Activated CD4-positive, alpha-beta T cell treated with anti-CD3 and anti-CD28 coated beads, Interleukin-2, amount 50 U/mL, for 16 hours (primary cell): ENCODE measurements around the gene KRTAP19-8.

Experiments used
- DNase-seq: peaks from one replicate; pipeline ENCODE4 v3.0.0-alpha.2; 2020

The KRTAP19-8 gene, protein sequence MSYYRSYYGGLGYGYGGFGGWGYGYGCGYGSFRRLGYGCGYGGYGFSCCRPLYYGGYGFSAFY

GRCh38 chr21:31038376-31038775 is at the start of gene KRTAP19-8:
Gene KRTAP19-8 (minus strand): TSS chr21:31038476. CDS start chr21:31038443, 33 bp downstream.
- DNase-seq, result no peak

GRCh38 chr21:31087639-31088473 is 49.6 kb upstream of the KRTAP19-8 start:
- DNase-seq, result no peak

GRCh38 chr21:31084689-31085088 is 46.4 kb upstream of the KRTAP19-8 start:
- no peak for DNase-seq

DNA sequence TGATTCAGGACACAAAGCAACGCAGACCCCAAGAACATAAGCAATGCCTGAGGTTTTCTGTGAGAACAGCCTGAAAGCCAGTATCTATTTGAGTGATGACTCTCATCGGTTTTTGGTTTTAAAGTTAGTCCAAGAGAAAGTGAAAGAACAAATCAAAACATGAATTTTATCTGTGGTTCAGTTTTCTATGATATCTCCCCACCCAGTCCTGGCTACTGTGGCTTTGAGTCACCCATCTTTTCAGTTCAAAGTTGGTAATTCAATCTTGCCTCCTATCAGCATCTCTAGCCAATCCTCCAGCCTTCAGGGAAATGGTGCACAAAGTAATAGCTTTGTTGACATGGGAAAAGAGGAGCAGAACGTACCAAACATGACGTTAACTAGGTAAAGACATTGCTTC is 40.5 kb upstream of the KRTAP19-8 start:
- peak; percentile 70 for DNase-seq

DNA sequence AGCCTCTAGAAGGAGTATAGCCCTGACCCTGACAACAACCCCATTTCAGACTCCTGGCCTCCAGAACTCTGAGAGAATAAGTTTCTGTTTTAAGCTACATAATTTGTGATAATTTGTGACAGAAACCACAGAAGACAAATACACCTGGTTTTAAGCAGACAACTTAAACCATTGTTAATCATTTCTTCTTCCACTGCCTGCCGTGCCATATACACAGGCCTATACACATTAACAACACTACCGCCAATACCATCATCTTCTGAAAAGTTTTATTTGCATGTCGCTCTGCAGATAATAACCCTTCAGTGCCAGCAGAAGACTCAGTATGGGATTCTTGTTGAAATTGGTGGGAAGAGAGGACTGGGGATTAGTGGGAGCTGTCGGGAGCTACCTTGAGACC is 39.9 kb upstream of the KRTAP19-8 start:
- DNase-seq, result no peak

DNA sequence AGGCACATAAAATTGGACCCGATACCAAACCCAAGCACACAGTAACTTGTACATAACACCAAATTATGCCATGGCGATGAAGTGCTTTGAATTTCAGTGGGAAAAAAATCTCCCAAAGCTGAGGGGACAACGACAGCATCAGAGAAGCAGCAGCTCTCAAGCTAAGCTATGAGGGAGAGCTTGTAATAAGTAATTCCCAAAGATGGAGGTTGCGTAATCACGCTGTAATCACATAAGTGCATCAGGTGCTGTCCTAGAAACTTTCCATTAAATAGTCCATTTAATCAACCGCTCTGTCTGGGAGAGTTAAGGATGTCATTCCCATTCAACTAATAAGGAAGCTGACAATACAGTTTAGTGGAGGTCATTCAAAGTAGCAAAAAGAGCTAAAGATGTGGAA is 37.6 kb upstream of the KRTAP19-8 start:
- no peak for DNase-seq

DNA sequence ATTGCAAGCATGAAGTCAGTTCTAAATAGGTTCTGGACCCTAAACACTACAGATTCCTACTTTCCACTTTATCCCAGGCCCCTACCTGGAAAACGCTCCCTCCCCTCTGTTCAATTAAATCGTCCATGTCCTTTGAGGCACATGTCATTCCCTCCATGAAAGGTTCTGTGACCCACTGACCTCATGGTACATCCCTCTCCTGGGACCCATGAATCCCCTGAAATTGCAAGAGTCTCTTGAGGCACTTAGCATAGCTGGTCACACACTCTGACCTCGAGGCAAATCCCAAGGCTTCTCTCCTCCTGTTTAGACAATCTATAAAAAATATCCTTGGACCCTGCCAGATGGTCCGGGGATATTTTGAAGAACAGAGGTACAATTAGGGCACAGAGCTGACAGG is 34.3 kb upstream of the KRTAP19-8 start:
- no peak for DNase-seq

DNA sequence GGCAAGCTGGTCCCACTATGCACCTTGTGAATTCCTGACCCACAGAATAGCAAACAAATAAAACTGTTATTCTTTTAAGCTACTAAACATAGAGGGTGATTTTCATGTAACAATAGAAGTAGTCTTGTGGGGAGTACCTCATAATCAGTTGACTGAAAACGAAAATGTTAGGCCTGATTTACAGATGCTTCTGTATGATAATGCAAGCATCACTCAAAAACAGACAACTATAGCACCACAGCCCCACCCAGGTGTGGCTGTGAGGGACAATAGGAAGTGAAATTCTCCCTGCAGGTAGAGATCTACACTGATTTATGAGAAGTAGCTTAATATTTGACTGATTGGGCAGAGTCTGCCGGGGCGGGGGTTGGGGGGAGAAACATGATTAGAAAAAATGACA is 26.5 kb upstream of the KRTAP19-8 start:
- DNase-seq, result peak; percentile 39

DNA sequence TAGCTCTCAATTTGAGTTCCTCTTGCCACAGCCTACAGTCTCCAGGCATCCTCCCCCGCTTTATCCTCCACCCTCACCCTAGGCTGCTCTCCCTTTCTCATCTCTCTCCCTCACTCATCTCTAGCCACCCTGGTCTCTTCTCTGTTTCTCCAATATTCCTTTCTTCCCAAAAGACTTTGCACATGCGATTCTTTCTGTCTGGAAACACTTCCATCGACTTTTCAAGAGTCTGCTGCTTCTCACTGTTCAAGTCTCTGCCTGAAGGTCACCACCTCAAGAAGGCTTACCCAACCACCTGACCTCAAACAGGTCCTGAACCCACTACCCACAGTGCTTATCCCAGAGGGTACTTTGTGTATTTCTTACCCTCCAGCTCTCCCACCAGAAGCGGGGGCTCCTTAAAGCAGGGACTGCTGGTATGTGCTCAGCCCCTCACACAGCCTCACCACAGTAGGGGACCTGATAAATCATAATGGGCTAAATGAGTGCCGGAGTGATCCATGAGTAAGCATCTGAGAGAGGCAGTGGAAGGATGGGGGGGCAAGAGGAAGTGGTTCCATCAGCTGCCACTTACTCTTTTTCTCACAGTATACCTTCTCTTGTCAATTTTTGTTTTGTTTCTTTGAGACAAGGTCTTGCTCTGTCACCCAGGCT is 14.3 kb upstream of the KRTAP19-8 start:
- DNase-seq, result no peak

DNA sequence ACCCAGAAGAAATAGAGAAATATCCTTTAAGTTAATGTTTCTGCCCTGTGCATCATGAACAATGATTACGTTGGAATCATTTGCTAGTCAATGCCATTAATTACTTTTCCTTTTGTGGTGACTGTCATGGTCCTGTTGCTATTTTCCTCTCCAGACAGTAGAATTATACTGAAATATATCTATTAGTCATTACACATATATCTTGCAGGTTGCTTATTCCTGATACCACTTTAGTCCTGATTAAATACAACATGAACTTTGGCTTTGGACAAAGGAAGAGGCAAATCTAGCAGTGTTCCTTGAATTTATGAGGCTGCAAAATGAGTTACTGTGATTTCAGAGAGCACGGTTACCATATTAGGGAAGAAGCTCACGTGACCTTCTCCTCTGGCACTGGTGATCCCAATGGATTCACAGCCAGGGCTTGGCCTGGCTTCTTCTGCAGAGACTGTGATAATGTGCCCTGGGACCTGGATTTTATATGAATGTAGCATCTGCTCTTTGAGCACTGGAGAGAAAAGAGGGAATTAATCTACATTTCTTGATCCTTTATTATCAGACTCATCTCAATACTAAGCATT is 12.4 kb upstream of the KRTAP19-8 start:
- no peak for DNase-seq

DNA sequence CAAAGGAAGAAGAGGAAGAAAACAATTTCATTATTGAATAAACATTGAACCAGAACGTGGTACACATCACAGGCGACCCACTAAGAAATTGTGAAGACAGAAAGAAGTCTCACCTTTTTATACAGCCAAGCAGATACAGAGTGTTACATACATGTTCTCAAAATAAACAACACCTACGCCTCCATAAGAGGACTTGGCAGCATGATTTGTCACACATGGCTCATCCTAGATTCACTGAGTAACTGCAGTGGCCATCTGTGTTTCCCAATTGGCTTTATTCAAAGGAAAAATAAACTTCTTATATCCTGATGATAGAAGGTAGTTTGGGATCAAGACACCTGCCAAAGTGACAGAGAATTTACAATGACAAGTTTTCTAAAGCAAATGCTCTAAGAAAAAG is 7.6 kb upstream of the KRTAP19-8 start:
- no peak for DNase-seq

- no peak for DNase-seq
Measured at GRCh38 chr21:31043471-31043870, 5.2 kb upstream of the KRTAP19-8 start.

GRCh38 chr21:31042080-31042464 is 3.8 kb upstream of the KRTAP19-8 start:
- DNase-seq, result peak; percentile 2

DNA sequence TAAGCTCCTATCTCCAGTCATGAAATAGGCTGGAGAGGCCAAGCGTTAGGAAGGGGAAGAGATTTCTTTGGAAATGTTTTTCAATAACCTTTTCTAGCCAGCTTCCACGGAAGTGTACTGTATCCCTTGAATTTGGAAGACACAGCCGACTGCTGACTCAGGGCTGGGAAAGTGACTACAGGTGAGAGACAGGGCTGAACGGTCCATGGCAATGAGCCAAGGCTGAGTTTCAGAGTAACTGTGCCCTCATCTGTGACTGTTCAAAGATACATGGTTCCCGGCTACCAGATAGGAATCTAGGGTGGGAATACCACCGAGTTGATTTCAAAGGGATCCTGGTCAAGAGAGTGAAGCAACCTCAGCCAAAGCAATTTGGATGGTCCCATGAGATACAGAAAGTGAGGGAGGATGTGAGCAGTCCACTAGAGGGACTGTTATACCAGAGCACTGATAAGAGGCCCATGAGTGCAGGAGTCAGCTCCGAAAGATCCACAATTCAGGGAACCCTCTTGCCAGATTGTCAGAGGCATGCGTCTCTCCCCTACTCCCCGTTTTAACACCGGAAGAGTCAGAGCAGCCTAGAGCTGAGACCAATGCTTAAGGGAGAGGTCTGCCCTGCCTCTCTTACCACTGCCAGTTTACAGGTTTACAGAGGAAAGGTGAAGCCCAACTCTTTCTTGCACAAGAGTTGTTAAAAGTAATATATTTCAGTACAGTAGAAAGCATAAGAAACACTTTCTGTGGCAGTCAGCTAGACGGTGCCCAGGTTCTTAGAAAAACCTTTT is 3.2 kb upstream of the KRTAP19-8 start:
- no peak for DNase-seq

DNA sequence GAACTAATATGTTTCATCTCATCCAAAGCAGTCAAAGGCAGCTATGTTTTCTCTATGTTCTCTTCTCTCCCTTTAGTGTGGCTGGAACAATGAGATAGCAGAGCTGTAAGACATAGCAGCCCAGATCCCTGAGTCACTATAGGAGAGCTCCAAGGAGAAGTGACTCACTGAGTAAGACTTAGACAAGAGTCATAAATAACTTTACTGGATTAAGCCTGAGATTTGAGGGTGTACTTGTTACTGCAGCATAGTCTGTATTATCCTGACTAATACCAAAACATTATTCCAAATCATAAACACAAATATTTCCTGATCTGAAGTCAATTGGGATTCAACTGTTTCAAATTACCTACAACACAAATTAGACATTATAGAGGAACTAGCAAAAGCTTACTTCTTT is 3.9 kb downstream of the KRTAP19-8 start:
- no peak for DNase-seq

DNA sequence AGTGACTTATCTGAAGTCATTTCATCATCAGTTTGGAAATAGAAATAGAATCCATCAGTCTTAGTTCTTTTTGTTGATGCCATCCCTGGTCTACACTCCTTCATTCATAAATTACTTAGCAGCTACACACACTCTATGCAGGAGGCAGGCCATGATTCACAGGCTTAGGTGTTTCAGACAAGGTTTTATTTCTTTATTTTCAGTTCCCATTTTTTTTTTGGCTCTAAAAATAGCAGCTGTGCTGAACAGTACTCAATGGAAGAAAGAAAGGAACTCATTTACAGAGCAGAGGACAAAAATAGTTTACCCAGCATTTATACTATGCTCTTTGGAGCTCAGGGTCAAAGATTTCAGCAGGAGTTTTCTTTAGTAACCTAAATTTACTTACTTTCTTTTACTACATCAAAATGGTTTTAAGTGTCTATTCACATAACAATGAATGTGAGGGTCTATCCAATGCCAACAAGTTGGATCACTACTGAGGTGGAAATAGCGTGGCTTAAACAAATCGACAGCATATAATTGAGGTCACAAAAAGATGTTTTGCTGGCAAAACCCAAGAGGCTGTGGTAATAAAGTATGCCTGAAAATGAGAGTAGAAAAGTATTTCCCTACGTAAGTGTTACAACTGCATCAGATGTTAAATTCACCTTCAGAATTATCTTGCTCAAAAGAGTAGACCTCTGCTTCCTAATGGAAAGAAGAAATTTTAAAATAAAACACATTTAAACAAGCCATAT is 7.7 kb downstream of the KRTAP19-8 start:
- DNase-seq, result no peak

- no peak for DNase-seq
Measured at GRCh38 chr21:31023680-31024079, 14.6 kb downstream of the KRTAP19-8 start.

DNA sequence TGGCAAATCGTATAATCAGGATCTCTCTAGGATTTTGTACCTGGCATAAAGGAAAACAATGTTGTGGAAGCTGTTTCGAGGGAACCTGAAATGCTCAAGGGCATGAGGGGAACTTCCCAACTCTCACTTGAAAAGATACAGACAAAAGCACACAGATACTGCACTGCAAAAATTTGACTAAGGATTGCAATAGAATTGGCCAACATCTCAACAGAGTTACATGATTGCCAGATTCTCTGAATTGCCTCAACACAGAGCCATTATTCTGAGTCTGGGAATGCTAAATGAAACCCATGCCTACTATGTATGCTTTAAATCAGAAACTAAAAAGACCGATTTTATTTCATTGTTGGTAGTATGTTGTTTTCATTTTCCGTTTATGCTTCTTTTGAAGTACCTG is 16.0 kb downstream of the KRTAP19-8 start:
- no peak for DNase-seq

- DNase-seq, result no peak
Measured at GRCh38 chr21:31018232-31018631, 20.0 kb downstream of the KRTAP19-8 start.

DNA sequence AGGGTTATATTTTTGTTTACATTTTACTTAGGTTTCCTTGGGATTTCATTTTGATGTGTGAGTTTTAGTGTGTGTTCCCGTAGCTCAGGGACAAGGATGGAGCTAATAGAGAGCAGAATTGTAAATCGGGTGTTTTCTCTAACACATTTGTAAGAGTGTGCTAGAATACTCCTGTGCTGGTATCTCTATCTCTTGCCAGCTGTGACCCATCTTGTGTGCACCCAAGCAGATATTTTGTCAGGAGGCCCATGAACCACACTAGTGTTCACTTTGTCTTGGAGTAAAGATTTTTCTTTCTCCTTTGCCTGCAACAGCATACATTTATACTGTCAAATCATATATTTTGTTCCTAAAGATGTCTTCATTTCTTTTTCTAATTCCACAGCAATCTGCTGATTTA is 23.4 kb downstream of the KRTAP19-8 start:
- no peak for DNase-seq

- no peak for DNase-seq
Measured at GRCh38 chr21:31012133-31013089, 25.9 kb downstream of the KRTAP19-8 start.
